Lower leg skin (tissue), 4 donors: ENCODE data around the gene ZMYM2. TPM values are rescaled to one million over a fixed set of nuclear protein-coding genes. Genes with fewer than 3 reads are reported as not detected.

ENCODE experiments used
- DNase-seq, 2 donors: peaks; one replicate each; pipeline ENCODE4 v3.0.0-alpha.2; 2019; ENCODE audit warnings: low spot score in 2 of 2
- H3K4me3 ChIP-seq: fragments of 200-600 bp; sonication (generic); 2 replicates; pipeline ENCODE4 v1.5.1; 2017; ENCODE audit warnings: mild to moderate bottlenecking, low read depth; ENCODE audit not compliant: poor library complexity, severe bottlenecking
- CTCF ChIP-seq, 3 donors: fragments of 450-650 bp; IDR thresholded peaks; one replicate each; pipeline ENCODE4 v1.5.1; 2016; ENCODE audit warnings: antibody characterized with exemption in 3 of 3, mild to moderate bottlenecking in 3 of 3, moderate library complexity in 2 of 3
- POLR2A ChIP-seq, 2 donors: fragments of 450-650 bp; IDR thresholded peaks; one replicate each; pipeline ENCODE4 v1.6.1; 2016 to 2017; ENCODE audit warnings: antibody characterized with exemption in 2 of 2, mild to moderate bottlenecking in 1 of 2, moderate library complexity in 1 of 2
- WGBS, 2 donors: methylation state at CpG; one replicate each; pipeline ENCODE4 v1.1.5; 2018; 5-methylcytosine and 5-hydroxymethylcytosine counted together
- intact Hi-C: fragments of 100-400 bp; cut with DNase I; formaldehyde crosslinking; loops from one replicate; pipeline ENCODE4 v1.15.0; 2023; ENCODE audit warnings: low total_unique reads
- total RNA-seq, 4 donors: library from RNA; depleted of rRNA; stranded (reverse); fragments of >200 nt; gene quantifications; one replicate each; pipeline ENCODE4 v1.1.0, GENCODE V29; 2016

ZMYM2 gene
- total RNA-seq, 4 donors from 2014 or later: 37.5 to 58.2 (median 49.5) TPM

GRCh38 chr13:20128459-20128931 is 170.0 kb downstream of the ZMYM2 start:
- WGBS, 2 donors: 4 to 5% methylated on average over 28 of the region's 28 CpGs
- TF ChIP-seq POLR2A (IDR thresholded peaks at IDR 0.05): no peak
- TF ChIP-seq CTCF (IDR thresholded peaks at IDR 0.05): no peak

GRCh38 chr13:20129076-20129475 is 170.5 kb downstream of the ZMYM2 start:
- TF ChIP-seq POLR2A (IDR thresholded peaks at IDR 0.05): no peak
- intact Hi-C loops: no loop called here
- 76 to 78% methylated on average over 18 of the region's 18 CpGs for WGBS, 2 donors
- H3K4me3 ChIP-seq: no peak overlapping the region
- DNase-seq: peak in 1 of 2 donors; percentile 63

More at GRCh38 chr13:20128459-20128931, 170.0 kb downstream of the ZMYM2 start:
- peak overlapping the region; percentile 27 for H3K4me3 ChIP-seq
- intact Hi-C loops: no loop called here
- peak in 1 of 2 donors; percentile 85 for DNase-seq

GRCh38 chr13:20130012-20130411 is 171.5 kb downstream of the ZMYM2 start:
- H3K4me3 ChIP-seq: no peak overlapping the region
- TF ChIP-seq CTCF (IDR thresholded peaks at IDR 0.05) (no peak), POLR2A (IDR thresholded peaks at IDR 0.05) (no peak)
- 75 to 77% methylated on average over 2 of the region's 2 CpGs for WGBS, 2 donors
- no peak for DNase-seq
- intact Hi-C loops: no loop called here

GRCh38 chr13:20130652-20131051 is 172.1 kb downstream of the ZMYM2 start:
- DNase-seq: no peak
- intact Hi-C loops: no loop called here
- no peak overlapping the region for H3K4me3 ChIP-seq
- WGBS, 2 donors: 80 to 94% methylated on average over 2 of the region's 2 CpGs
- TF ChIP-seq POLR2A (IDR thresholded peaks at IDR 0.05): no peak
- TF ChIP-seq CTCF (IDR thresholded peaks at IDR 0.05): no peak

- WGBS, 2 donors: 70 to 71% methylated on average over 11 of the region's 11 CpGs
- peak in 1 of 2 donors; percentile 62 for DNase-seq
- TF ChIP-seq CTCF (IDR thresholded peaks at IDR 0.05) (no peak), POLR2A (IDR thresholded peaks at IDR 0.05) (no peak)
- H3K4me3 ChIP-seq: no peak overlapping the region
- intact Hi-C loops: no loop called here
Measured at GRCh38 chr13:20131057-20131832, 172.7 kb downstream of the ZMYM2 start.

- intact Hi-C loops: no loop called here
- H3K4me3 ChIP-seq: no peak overlapping the region
- 86 to 87% methylated on average over 10 of the region's 10 CpGs for WGBS, 2 donors
- no peak for DNase-seq
- no peak for TF ChIP-seq CTCF (IDR thresholded peaks at IDR 0.05)
- TF ChIP-seq POLR2A (IDR thresholded peaks at IDR 0.05): no peak
Measured at GRCh38 chr13:20132052-20132634, 173.6 kb downstream of the ZMYM2 start.
